ENCODE data around the gene MME.

Gene MME

GRCh38 chr3:155153242-155154186, 73.4 kb downstream of the MME start:
- DNase-seq = no peak

GRCh38 chr3:155154255-155154654, 74.1 kb downstream of the MME start:
- DNase-seq = no peak

GRCh38 chr3:155158346-155159037, 78.4 kb downstream of the MME start:
- no peak for DNase-seq

- DNase-seq = no peak
These were observed 79.2 kb downstream of the MME start for GRCh38 chr3:155159301-155159700.

- DNase-seq = no peak
These were observed 81.6 kb downstream of the MME start for GRCh38 chr3:155161640-155162292.

- DNase-seq = no peak
These were observed 84.2 kb downstream of the MME start for GRCh38 chr3:155164306-155164705.

- no peak for DNase-seq
These were observed 86.3 kb downstream of the MME start for GRCh38 chr3:155166441-155166840.

GRCh38 chr3:155169197-155169596, 89.1 kb downstream of the MME start:
- DNase-seq = no peak

GRCh38 chr3:155173771-155174170, 93.7 kb downstream of the MME start:
- DNase-seq = no peak

- no peak for DNase-seq
These were observed 98.8 kb downstream of the MME start for GRCh38 chr3:155178810-155179436.

GRCh38 chr3:155179437-155179827, 99.3 kb downstream of the MME start:
- DNase-seq = no peak

GRCh38 chr3:155179966-155180757, 100.0 kb downstream of the MME start:
- no peak for DNase-seq

- no peak for DNase-seq
These were observed 102.3 kb downstream of the MME start for GRCh38 chr3:155182467-155182866.

GRCh38 chr3:155184011-155184410, 103.9 kb downstream of the MME start:
- DNase-seq = no peak

- no peak for DNase-seq
These were observed 105.5 kb downstream of the MME start for GRCh38 chr3:155185631-155186071.

GRCh38 chr3:155188031-155188430, 107.9 kb downstream of the MME start:
- no peak for DNase-seq

- DNase-seq = no peak
These were observed 109.4 kb downstream of the MME start for GRCh38 chr3:155189478-155189877.

- no peak for DNase-seq
These were observed 110.6 kb downstream of the MME start for GRCh38 chr3:155190691-155191090.

GRCh38 chr3:155192957-155193746, 113.0 kb downstream of the MME start:
- DNase-seq = no peak

- no peak for DNase-seq
These were observed 113.7 kb downstream of the MME start for GRCh38 chr3:155193868-155194267.
